ENCODE results near the gene UNC13B.

Gene UNC13B

GRCh38 chr9:35424356-35425352 is 262.8 kb downstream of the UNC13B start:
- no peak for DNase-seq (ENCODE audit: low read depth, low spot score)

DNA sequence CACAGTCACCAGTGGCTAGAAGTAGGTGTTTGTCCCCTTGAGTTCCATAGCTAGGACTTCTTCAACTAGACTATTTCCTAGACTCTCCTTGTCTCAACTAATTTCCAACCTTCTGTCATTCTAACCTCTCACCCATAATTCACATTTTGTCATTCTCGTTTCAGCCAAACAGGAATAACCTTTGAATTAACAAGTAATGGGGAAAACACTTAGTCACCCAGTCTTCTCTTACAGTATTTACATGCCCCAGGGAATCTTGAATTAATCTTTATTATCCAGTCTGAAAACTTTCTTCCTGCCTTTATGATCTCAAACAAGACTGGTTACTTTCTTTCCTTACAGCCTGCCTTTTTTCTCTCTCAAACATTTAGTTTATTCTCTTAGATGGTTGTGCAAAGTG is 264.8 kb downstream of the UNC13B start:
- DNase-seq (ENCODE audit: low read depth, low spot score) = no peak

DNA sequence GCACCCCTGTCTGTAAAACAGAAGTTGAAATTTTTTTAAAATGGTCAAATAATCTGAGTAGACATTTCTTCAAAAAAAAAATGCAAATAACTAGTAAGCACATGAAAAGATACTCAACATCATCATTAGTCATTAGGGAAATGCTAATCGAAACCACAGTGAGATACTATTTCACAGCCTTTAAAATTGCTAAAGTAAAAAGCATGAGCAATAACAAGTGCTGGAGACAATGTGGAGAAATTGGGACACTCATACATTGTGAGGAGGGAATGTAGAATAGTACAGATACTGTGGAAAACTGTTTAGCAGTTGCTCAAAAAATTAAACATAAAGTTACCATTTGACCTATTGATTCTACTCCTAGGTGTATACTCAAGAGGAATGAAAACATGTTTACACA is 269.7 kb downstream of the UNC13B start:
- DNase-seq (ENCODE audit: low read depth, low spot score) = no peak

DNA sequence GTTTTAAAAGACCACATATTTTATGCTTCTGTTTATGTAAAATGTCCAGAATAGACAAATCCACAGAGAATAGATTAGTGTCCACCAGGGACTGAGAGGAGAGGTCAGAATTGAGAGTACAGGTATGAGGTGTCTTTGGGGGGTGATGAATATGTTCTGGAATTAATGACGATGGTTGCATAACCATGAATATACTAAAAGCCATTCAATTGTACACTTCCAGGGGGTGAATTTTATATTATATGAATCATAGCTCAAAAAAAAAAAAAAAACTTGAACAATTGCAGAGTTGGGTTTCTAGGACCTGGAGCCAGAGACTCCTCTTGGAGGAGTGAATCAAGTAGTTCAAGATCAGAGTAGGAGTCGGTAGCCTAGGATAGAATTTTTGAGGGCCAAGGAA is 270.3 kb downstream of the UNC13B start:
- DNase-seq (ENCODE audit: low read depth, low spot score) = no peak

DNA sequence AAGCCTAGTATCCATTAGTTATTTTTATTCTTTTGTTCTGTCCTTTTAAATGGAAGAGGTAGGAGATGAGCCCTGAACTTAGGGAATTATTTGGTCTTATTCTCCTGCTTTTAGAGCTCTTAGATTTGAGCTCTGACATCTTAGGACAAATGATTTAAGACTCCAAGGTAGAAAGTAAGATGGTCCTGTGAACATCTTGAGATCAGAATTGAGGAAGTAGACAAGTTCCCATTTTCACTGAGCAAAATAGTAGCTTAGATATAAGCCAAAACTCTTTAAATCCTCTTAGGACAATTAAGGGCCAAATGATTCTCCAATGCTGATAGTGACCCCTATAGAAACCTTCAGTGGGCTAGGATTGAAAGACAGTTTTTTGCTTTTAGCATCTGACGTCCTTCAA is 275.1 kb downstream of the UNC13B start:
- DNase-seq (ENCODE audit: low read depth, low spot score) = no peak

- no peak for DNase-seq (ENCODE audit: low read depth, low spot score)
Measured at GRCh38 chr9:35446012-35446411, 284.2 kb downstream of the UNC13B start.

GRCh38 chr9:35448496-35448895 is 286.7 kb downstream of the UNC13B start:
- no peak for DNase-seq (ENCODE audit: low read depth, low spot score)

DNA sequence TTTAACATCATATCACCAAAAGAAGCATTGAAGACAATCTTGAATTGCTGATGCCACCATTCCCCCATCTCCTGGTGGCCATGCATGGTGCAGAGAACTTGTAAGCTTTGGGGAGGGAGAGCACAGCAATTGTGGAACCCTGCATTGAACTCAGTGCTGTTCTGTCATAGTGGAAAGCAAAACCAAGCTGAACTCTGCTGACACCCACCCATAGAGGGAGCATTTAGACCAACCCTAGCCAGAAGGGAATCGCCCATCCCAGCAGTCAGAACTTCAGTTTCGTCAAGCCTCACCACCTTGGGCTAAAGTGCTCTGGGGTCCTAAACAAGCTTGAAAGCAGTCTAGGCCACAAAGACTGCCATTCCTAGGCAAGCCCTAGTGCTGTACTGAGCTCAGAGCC is 290.7 kb downstream of the UNC13B start:
- no peak for DNase-seq (ENCODE audit: low read depth, low spot score)

DNA sequence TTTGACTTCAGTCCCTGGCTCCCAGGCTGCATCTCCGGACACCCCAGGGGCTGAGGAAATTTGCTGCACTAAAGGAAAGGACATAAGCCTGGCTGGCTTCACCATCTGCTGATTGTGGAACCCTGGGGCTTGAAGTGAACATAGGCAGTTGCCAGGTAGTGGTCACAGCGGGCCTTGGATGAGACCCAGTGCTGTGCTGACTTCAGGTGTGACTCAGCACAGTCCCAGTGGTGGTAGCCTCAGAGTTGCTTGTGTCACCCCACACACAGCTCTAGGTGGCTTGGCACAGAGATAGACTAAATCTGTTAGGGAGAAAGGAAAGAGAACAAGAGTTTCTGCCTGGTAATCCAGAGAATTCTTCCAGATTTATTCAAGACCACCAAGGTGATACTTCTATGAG is 292.0 kb downstream of the UNC13B start:
- DNase-seq (ENCODE audit: low read depth, low spot score) = no peak
